Motor neuron (in vitro differentiated cells): ENCODE data around the gene TBC1D4. TPM values are rescaled to one million over a fixed set of nuclear protein-coding genes. Genes with fewer than 3 reads are reported as not detected.
"Not testable (repeated sequence)": the region's sequence is repeated elsewhere in the genome, so short reads cannot be mapped to it uniquely, and the experiment has no call there.

Experiments
- ATAC-seq, 8 experiments: fragments of 200-7000 bp; cut with Tn5 transposase; replicated peaks in 6 of 8; 2 replicates each; pipeline ENCODE4 v1.8.0; 2021; ENCODE audit warnings: mild to moderate bottlenecking in 8 of 8, moderate library complexity in 8 of 8
- H3K27ac ChIP-seq, 2 donors: fragments of 250-450 bp; sonication (Bioruptor Pico); 2 replicates each; pipeline ENCODE4 v1.9.0; 2021; ENCODE audit warnings: antibody characterized with exemption in 2 of 2, mild to moderate bottlenecking in 2 of 2, moderate library complexity in 1 of 2
- H3K4me1 ChIP-seq, 2 donors: fragments of 250-450 bp; sonication (Bioruptor Pico); replicated peaks in 1 of 2; 2 replicates each; pipeline ENCODE4 v1.6.1; 2021; ENCODE audit warnings: antibody characterized with exemption in 2 of 2, mild to moderate bottlenecking in 2 of 2, moderate library complexity in 1 of 2
- H3K4me3 ChIP-seq, 5 donors: fragments of 250-450 bp; sonication (Bioruptor Pico); 2 replicates each; pipeline ENCODE4 v1.9.0; 2021; ENCODE audit warnings: antibody characterized with exemption in 5 of 5, mild to moderate bottlenecking in 5 of 5, moderate library complexity in 4 of 5
- WGBS, 10 experiments: fragments of 450-650 bp; shearing (Covaris generic); methylation state at CpG; one replicate each; pipeline ENCODE4 v1.0.0; 2022; 5-methylcytosine and 5-hydroxymethylcytosine counted together
- in situ Hi-C, 9 experiments: fragments of 400-800 bp; cut with MboI; loops; one replicate each; pipeline ENCODE4 v1.15.0; 2021; ENCODE audit warnings: low sequenced_read_pairs in 9 of 9, low pct_unique_long_range_greater_than_20kb in 2 of 9; ENCODE audit not compliant: unreplicated experiment in 9 of 9
- total RNA-seq, 8 experiments: library from RNA; unstranded; fragments of 300-600 nt; gene quantifications; 2 replicates each; pipeline versions ENCODE4 v1.2.3 to v1.2.4, GENCODE V29; 2022

TBC1D4 gene
- total RNA-seq, 8 experiments from 2014 or later = 5.3 to 13.3 (median 7.7) TPM

DNA sequence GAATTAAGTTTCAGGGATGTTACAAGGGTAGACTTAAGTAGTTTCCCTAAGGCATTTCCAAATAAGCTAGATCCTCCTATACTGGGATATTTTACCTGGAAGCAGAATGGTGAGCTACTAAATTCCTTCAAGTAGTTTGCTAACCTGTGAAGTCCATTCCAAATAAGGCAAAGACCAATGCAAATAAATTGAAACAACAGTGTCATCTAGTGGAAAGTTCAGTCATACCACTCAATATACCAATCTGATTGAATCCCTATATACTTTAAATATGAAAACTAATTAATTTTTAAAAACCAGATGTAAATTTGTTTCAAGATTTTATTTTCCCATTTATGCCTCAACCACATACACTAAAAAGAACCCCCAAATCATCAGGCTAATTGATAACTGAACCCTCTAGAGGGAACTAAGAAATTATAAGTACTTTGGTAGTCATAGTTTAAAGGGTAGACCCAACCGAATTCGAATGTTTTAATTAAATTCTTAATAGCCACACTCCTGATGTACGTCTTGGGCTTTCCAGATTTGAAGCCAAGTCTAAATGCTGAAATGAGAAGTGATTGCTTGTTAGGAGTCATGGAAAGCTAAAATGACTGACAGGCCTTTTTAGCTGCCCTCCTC lies 223.7 kb downstream of the TBC1D4 start:
- H3K4me3 ChIP-seq = no peak overlapping the region
- in situ Hi-C loops = loop anchor here in 1 of 9 experiments (25.0 kb wide), 1 partner anchor 1496 kb away; no protein-coding TSS in a partner anchor
- WGBS, 10 experiments = 59 to 92% (median 67%) methylated on average over 2 to 3 of the region's 3 CpGs; no CpG with 5 or more reads in 6 of the 10 experiments
- no peak overlapping the region for H3K27ac ChIP-seq
- peak in 5 of 8 experiments; percentile 29 to 75 (median 50) for ATAC-seq
- H3K4me1 ChIP-seq = peaks cover 0 to 10% of the 10 kb centered on the region in 2 donors

GRCh38 chr13:75256922-75257321 lies 225.0 kb downstream of the TBC1D4 start:
- Histone ChIP-seq H3K27ac (no peak overlapping the region), H3K4me1 (peaks cover 0 to 10% of the 10 kb centered on the region in 2 donors), H3K4me3 (no peak overlapping the region)
- in situ Hi-C loops = loop anchor here in 1 of 9 experiments (25.0 kb wide), 1 partner anchor 1495 kb away; no protein-coding TSS in a partner anchor
- 63 to 100% (median 90%) methylated on average over 2 to 3 of the region's 3 CpGs; no CpG with 5 or more reads in 1 of the 10 experiments for WGBS, 10 experiments
- peak in 1 of 8 experiments; percentile 35 for ATAC-seq

DNA sequence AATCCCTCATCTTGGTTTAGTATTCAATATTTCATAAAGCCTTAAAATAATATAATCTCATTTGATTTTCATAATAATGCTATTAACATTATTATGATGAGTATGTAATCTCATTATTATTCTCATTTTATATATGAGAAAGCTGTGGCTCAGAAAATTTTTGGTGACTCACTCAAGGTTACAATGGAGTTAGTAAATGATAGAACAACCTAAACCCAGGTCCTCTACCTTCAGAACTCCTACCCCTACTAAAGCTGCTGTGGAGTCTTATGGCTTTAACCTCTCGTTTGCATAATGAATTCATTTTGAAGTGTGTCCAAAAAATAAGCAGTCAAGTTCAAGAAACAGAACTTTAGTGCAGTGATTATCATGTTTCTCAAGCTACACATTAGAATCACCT lies 226.3 kb downstream of the TBC1D4 start:
- H3K4me3 ChIP-seq = no peak overlapping the region
- H3K27ac ChIP-seq = no peak overlapping the region
- peak in 4 of 8 experiments; percentile 13 to 50 (median 39) for ATAC-seq
- in situ Hi-C loops = loop anchor here in 1 of 9 experiments (25.0 kb wide), 1 partner anchor 1493 kb away; no protein-coding TSS in a partner anchor
- peaks cover 0 to 10% of the 10 kb centered on the region in 2 donors for H3K4me1 ChIP-seq
- 0 to 91% (median 56%) methylated on average over 1 of the region's 1 CpG; no CpG with 5 or more reads in 3 of the 10 experiments for WGBS, 10 experiments

DNA sequence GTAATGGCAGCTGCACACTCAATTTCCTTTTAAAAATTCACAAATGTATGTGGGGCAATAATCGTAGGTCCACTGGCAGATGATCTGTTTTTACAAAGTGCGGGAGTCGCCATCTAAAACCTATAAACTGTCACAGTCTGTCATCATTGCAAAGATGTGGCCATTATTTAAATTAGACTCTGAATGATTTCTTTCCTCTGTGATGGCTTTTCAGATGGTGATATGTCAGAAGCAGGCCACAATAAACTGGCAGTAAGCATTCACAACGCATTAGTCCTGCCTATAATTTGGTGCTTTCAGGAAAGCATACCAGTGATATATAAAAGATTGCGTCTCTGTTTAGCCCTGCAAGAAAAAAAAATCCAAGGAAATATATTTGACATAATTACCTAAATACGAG lies 226.8 kb downstream of the TBC1D4 start:
- H3K27ac ChIP-seq = no peak overlapping the region
- WGBS, 10 experiments = 34 to 100% (median 61%) methylated on average over 1 to 6 of the region's 6 CpGs
- peak in 5 of 8 experiments; percentile 64 to 90 (median 71) for ATAC-seq
- peaks cover 0 to 10% of the 10 kb centered on the region in 2 donors for H3K4me1 ChIP-seq
- H3K4me3 ChIP-seq = no peak overlapping the region
- in situ Hi-C loops = loop anchor here in 1 of 9 experiments (25.0 kb wide), 1 partner anchor 1493 kb away; no protein-coding TSS in a partner anchor

- no peak for ATAC-seq
- Histone ChIP-seq H3K4me3 (no peak overlapping the region), H3K27ac (no peak overlapping the region), H3K4me1 (peaks cover 0 to 10% of the 10 kb centered on the region in 2 donors)
- 46 to 100% (median 92%) methylated on average over 1 to 4 of the region's 4 CpGs for WGBS, 10 experiments
- in situ Hi-C loops = loop anchor here in 1 of 9 experiments (25.0 kb wide), 1 partner anchor 1489 kb away; no protein-coding TSS in a partner anchor
Observed at GRCh38 chr13:75251188-75251587, 230.8 kb downstream of the TBC1D4 start.

- 60 to 100% (median 89%) methylated on average over 1 to 7 of the region's 7 CpGs for WGBS, 10 experiments
- no peak for ATAC-seq
- no peak overlapping the region for H3K4me3 ChIP-seq
- in situ Hi-C loops = loop anchor here in 1 of 9 experiments (25.0 kb wide), 1 partner anchor 1488 kb away; no protein-coding TSS in a partner anchor
- H3K27ac ChIP-seq = no peak overlapping the region
- peaks cover 0 to 7% of the 10 kb centered on the region in 2 donors for H3K4me1 ChIP-seq
Observed at GRCh38 chr13:75250526-75251178, 231.3 kb downstream of the TBC1D4 start.

GRCh38 chr13:75245578-75245977 lies 236.4 kb downstream of the TBC1D4 start:
- H3K4me1 ChIP-seq, H3K27ac ChIP-seq, in situ Hi-C loops, H3K4me3 ChIP-seq, ATAC-seq: not testable (repeated sequence)
- WGBS, 10 experiments = 63 to 100% (median 84%) methylated on average over 1 to 5 of the region's 5 CpGs; no CpG with 5 or more reads in 1 of the 10 experiments

GRCh38 chr13:75240240-75240639 lies 241.7 kb downstream of the TBC1D4 start:
- H3K4me3 ChIP-seq, in situ Hi-C loops, H3K4me1 ChIP-seq, H3K27ac ChIP-seq, ATAC-seq: not testable (repeated sequence)
- 48 to 100% (median 92%) methylated on average over 1 to 10 of the region's 22 CpGs; no CpG with 5 or more reads in 4 of the 10 experiments for WGBS, 10 experiments

DNA sequence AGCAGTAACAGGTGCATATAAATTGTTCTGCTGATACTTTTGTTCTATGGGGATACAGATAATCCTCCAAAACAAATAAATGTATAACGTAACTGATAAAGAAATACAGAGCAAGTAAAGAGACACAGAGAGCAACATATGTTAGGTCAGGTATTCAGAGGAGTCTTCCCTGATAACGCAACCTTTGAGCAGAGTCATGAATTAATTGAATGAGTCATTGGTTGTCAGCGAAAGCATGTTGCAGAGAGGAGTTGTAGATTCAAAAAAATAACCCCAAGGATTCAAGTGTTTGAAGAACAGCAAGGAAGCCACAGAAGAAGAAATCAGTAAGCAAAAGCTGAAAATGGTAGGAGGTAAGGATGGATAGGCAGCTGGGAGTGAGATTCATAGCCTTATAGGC lies 245.2 kb downstream of the TBC1D4 start:
- no peak overlapping the region for H3K4me3 ChIP-seq
- 43 to 83% (median 78%) methylated on average over 1 to 3 of the region's 3 CpGs; no CpG with 5 or more reads in 1 of the 10 experiments for WGBS, 10 experiments
- ATAC-seq = peak in 5 of 8 experiments; percentile 32 to 67 (median 55)
- in situ Hi-C loops = no loop called here
- no peaks in the 10 kb centered on the region for H3K4me1 ChIP-seq
- no peak overlapping the region for H3K27ac ChIP-seq

Other genes starting within 250 kb of the TBC1D4 start
- gene COMMD6, start 55.7 kb upstream of the TBC1D4 start, total RNA-seq = 100 to 1,000 TPM; 111 to 621 (median 305) TPM
- 10 to 100 TPM; 31.5 to 48.6 (median 44.5) TPM for gene UCHL3, start 67.6 kb upstream of the TBC1D4 start, total RNA-seq
- 1,000 to 10,000 TPM in 1 of 8 experiments, 100 to 1,000 TPM in 2, 10 to 100 TPM in 1, 1 to 10 TPM in 4; 3.5 to 1,519 (median 32.1) TPM for gene LMO7, start 154.2 kb upstream of the TBC1D4 start, total RNA-seq